Naive B cell (primary cell): ENCODE results near the gene CNPY4. TPM values are rescaled to one million over a fixed set of nuclear protein-coding genes. Genes with fewer than 3 reads are reported as not detected.

Source experiments
- ATAC-seq, 2 donors: fragments of 150-1000 bp; cut with Tn5 transposase; 2 replicates each; pipeline ENCODE4 v1.10.0; 2021; ENCODE audit warnings: low read depth in 2 of 2, mild to moderate bottlenecking in 2 of 2, moderate library complexity in 2 of 2
- DNase-seq: peaks from one replicate; pipeline ENCODE4 v3.0.0; 2022
- H3K27ac Mint-ChIP-seq, 6 donors: one replicate each; pipeline ENCODE4 v1.8.0; 2020 to 2022; ENCODE audit warnings: mild to moderate bottlenecking in 6 of 6, mixed read lengths in 6 of 6, moderate library complexity in 5 of 6, inconsistent platforms in 2 of 6
- H3K27me3 Mint-ChIP-seq, 3 donors: one replicate each; pipeline ENCODE4 v1.8.0; 2021 to 2022; ENCODE audit warnings: mixed read lengths in 3 of 3, mild to moderate bottlenecking in 1 of 3
- H3K36me3 Mint-ChIP-seq, 2 donors: one replicate each; pipeline ENCODE4 v1.8.0; 2020 to 2022; ENCODE audit warnings: mixed read lengths in 2 of 2, inconsistent platforms in 1 of 2, mild to moderate bottlenecking in 1 of 2
- H3K4me1 Mint-ChIP-seq, 3 donors: one replicate each; pipeline ENCODE4 v1.8.0; 2020 to 2022; ENCODE audit warnings: mixed read lengths in 3 of 3, inconsistent platforms in 1 of 3, mild to moderate bottlenecking in 1 of 3, moderate library complexity in 1 of 3
- H3K4me3 Mint-ChIP-seq, 8 donors: one replicate each; pipeline ENCODE4 v1.8.0; 2020 to 2022; ENCODE audit warnings: mild to moderate bottlenecking in 8 of 8, mixed read lengths in 8 of 8, moderate library complexity in 8 of 8, inconsistent platforms in 2 of 8
- H3K9me3 Mint-ChIP-seq, 7 donors: one replicate each; pipeline ENCODE4 v1.8.0; 2020 to 2022; ENCODE audit warnings: mixed read lengths in 7 of 7, mild to moderate bottlenecking in 5 of 7, inconsistent platforms in 2 of 7, moderate library complexity in 1 of 7
- polyA plus RNA-seq, 6 donors: library from polyadenylated mRNA; unstranded; fragments of 300-500 nt; fragmentation: Illumina TruSeq; gene quantifications; one replicate each; pipeline ENCODE4 v1.2.3, GENCODE V29; 2021; ENCODE audit warnings: low read depth in 6 of 6

CNPY4 gene
- polyA plus RNA-seq, 6 donors from 2014 or later, result 4.9 to 8.6 (median 5.8) TPM; not detected in 1

DNA sequence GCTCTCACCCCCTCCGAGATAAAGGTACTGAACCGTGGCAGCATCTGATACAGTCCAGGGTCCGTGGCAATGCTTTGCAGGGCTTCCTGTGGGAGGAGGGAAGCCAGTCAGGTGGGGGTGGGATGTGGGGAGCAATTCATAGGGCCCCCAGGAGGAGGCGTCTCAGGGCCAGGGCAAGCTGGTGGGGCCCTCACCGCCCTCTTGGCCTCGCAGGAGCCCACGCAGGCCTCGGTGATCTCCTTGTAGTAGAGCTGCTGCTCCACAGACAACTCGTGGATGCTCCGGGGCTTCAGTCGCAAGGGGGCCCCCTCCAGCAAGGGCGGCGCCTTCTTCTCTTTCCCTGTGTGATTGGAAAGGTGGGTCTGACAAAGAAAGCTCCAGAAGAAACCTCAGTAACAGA, 7.5 kb upstream of the CNPY4 start:
- Mint-ChIP-seq H3K4me1 (peaks cover 0 to 10% (median 8%) of the 10 kb centered on the region in 3 donors), H3K9me3 (no peaks in the 10 kb centered on the region), H3K27me3 (no peaks in the 10 kb centered on the region), H3K27ac (no peak overlapping the region), H3K36me3 (no peaks in the 10 kb centered on the region), H3K4me3 (peak overlapping the region in 1 of 8 donors; percentile 19)
- DNase-seq (no peak), ATAC-seq (no peak)

DNA sequence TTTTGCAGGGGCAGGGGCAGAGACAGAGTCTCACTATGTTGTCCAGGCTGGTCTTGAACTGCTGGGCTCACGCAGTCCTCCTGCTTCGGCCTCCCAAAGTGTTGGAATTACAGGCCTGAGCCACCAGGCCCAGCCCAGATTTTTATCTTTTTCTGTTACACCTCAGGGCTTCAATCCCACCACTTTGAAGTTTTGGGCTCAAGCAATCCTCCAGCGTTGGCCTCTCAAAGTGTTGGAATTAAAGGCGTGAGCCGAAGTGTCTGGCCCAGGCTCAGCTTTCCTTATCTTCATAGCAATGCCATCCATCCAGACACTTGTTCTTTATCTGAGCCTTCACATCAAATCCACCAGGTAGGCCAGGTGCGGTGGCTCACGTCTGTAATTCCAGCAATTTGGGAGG, 4.4 kb upstream of the CNPY4 start:
- ATAC-seq, result no peak
- Mint-ChIP-seq H3K27me3 (no peaks in the 10 kb centered on the region), H3K9me3 (no peaks in the 10 kb centered on the region), H3K27ac (no peak overlapping the region), H3K4me3 (peak overlapping the region in 1 of 8 donors; percentile 9), H3K4me1 (peaks cover 11 to 29% (median 21%) of the 10 kb centered on the region in 3 donors), H3K36me3 (no peaks in the 10 kb centered on the region)
- no peak for DNase-seq

DNA sequence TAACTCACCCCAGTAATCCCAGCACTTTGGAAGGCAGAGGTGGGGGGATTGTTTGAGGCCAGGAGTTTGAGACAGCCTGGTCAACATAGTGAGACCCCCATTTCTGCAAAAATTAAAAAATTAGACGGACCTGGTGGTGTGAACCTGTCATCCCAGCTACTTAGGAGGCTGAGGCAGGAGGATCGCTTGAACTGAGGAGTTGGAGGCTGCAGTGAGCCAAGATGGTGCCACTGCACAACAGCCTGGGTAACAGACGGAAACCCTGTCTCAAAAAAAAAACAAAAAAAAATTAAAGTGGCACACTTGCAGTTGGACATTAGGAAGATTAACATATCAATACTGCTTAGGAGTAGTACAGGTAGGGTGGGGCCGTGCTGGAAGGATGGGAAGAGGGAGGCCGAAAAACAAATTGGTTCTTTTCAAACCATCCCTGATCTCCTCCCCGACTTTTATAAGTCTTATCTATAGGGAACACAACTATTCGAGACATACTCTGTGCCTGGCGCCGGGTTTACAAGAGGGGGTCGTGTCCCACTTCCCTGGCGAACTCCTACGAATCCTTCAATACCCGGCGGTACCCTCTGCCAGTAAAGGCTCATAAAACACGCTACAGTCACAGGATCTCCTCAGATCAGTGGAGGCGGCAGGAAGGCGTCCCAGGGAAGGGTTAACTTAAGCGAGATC, 904 bp upstream of the CNPY4 start:
- Mint-ChIP-seq H3K36me3 (no peaks in the 10 kb centered on the region), H3K9me3 (no peaks in the 10 kb centered on the region), H3K4me1 (peaks cover 21 to 43% (median 42%) of the 10 kb centered on the region in 3 donors), H3K27ac (peak overlapping the region; percentile 99 to 100 (median 100)), H3K27me3 (no peaks in the 10 kb centered on the region), H3K4me3 (peak overlapping the region; percentile 96 to 99 (median 98))
- ATAC-seq, result no peak
- DNase-seq, result no peak

DNA sequence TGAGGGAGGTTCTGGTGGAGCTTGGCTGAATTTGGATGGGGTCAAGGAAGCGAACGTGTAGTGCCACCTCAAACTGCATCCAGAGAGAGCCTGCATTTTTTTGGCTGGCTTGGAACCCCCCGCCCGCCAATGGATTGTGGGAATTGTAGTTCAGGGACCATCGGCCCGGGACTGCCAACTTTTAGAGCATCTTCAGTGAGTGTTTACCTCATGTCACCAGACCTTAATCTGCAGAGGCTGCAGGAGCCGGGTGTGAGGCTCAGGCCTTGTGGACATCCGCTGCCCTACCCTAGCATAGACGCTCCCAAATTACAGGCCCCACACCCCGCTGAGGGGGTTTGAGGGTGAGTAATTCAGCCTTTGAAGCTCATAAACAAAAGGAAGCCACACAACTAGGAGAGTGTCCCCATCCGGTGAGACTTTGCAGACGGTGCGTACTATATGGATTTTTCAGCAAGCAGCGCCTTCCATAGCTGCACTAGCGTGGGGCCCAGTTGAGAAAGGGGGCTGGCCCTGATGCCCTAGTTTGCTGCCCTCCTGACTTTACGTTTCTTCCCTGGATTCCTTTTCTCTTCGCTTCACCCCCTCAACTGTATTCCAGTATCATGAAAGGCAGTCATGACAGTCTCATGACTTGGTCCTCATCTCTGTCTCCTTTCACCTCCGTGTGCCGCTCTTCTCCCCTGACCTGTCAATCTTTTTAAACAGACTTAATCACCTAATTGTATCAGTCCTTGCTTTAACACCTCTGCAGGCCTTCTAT, 717 bp downstream of the CNPY4 start:
- Mint-ChIP-seq H3K4me1 (peaks cover 26 to 57% (median 53%) of the 10 kb centered on the region in 3 donors), H3K9me3 (no peaks in the 10 kb centered on the region), H3K27me3 (no peaks in the 10 kb centered on the region), H3K27ac (peak overlapping the region; percentile 99 to 100 (median 100)), H3K4me3 (peak overlapping the region; percentile 96 to 99 (median 98)), H3K36me3 (no peaks in the 10 kb centered on the region)
- ATAC-seq (peak; percentile 42 to 48), DNase-seq (no peak)

DNA sequence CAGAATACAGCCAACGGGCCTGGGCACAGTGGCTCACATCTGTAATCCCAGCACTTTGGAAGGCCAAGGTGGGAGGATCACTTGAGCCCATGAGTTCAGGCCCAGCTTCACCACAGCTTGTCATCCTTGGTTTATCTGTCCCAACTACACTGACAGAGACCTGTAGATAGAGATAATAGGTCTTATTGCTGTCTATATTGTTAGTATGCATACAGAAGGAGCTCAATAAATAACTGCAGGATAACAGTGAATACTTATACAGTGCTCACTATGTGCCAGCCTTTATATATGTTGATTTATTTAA, 1.3 kb downstream of the CNPY4 start:
- no peak for ATAC-seq
- H3K4me3 Mint-ChIP-seq, result peak overlapping the region; percentile 96 to 99 (median 98)
- no peaks in the 10 kb centered on the region for H3K27me3 Mint-ChIP-seq
- H3K9me3 Mint-ChIP-seq, result no peaks in the 10 kb centered on the region
- H3K36me3 Mint-ChIP-seq, result no peaks in the 10 kb centered on the region
- peak overlapping the region; percentile 63 to 100 (median 88) for H3K27ac Mint-ChIP-seq
- DNase-seq, result no peak
- H3K4me1 Mint-ChIP-seq, result peaks cover 26 to 62% (median 58%) of the 10 kb centered on the region in 3 donors

DNA sequence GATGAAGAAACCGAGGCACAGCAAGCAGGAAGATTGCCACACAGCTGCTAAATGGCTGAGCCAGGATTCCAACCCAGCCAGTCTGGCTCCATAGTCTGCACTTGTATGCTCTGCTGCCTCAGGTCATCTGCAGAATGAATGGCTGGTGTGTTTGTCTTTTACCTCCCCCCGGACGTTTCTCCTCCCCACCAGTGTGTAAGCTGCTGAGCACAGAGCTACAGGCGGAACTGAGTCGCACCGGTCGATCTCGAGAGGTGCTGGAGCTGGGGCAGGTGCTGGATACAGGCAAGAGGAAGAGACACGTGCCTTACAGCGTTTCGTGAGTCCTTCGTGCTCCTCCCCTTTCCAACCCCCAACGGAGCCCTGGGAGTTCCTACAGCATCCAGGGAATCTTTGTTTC, 2.6 kb downstream of the CNPY4 start:
- Mint-ChIP-seq H3K27me3 (no peaks in the 10 kb centered on the region), H3K4me3 (peak overlapping the region in 1 of 8 donors; percentile 70), H3K4me1 (peaks cover 18 to 76% (median 62%) of the 10 kb centered on the region in 3 donors), H3K36me3 (no peaks in the 10 kb centered on the region), H3K9me3 (no peaks in the 10 kb centered on the region), H3K27ac (peak overlapping the region in 1 of 6 donors; percentile 54)
- DNase-seq (no peak), ATAC-seq (no peak)

DNA sequence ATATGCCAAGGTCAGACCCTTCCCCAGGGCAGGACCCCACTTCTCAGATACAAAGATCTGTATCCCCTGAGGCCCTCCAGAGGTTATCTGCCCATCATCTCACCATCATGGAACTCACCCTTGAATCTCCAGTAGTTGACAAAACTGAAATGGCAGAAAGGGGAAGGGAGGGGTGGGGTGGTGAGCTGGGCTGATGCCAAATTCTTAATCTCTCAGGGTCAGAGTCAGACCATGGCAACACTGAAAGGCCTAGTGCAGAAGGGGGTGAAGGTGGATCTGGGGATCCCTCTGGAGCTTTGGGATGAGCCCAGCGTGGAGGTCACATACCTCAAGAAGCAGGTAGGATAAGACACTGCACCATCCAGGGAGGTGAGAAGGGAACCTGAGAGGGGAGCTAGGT, 3.1 kb downstream of the CNPY4 start:
- Mint-ChIP-seq H3K4me3 (peak overlapping the region in 2 of 8 donors; percentile 56 to 70), H3K36me3 (no peaks in the 10 kb centered on the region), H3K9me3 (no peaks in the 10 kb centered on the region), H3K27ac (peak overlapping the region in 3 of 6 donors; percentile 52 to 86 (median 77)), H3K4me1 (peaks cover 18 to 76% (median 62%) of the 10 kb centered on the region in 3 donors), H3K27me3 (no peaks in the 10 kb centered on the region)
- no peak for DNase-seq
- ATAC-seq, result no peak

DNA sequence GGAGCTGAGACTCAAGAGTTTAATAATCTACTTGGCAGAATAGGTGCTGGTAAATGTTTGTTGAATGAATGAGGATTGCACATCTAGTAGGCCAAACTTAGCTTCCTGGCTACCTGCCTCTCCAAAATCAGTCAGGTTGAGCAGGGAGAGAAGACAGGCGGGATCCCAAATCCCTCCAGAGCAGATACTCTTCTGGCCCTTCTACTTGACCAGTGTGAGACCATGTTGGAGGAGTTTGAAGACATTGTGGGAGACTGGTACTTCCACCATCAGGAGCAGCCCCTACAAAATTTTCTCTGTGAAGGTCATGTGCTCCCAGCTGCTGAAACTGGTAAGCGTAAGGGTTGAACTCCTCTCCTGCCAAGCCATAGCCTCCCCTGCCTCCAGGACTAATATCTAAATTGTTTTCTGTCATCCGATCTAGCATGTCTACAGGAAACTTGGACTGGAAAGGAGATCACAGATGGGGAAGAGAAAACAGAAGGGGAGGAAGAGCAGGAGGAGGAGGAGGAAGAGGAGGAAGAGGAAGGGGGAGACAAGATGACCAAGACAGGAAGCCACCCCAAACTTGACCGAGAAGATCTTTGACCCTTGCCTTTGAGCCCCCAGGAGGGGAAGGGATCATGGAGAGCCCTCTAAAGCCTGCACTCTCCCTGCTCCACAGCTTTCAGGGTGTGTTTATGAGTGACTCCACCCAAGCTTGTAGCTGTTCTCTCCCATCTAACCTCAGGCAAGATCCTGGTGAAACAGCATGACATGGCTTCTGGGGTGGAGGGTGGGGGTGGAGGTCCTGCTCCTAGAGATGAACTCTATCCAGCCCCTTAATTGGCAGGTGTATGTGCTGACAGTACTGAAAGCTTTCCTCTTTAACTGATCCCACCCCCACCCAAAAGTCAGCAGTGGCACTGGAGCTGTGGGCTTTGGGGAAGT, 5.1 kb downstream of the CNPY4 start:
- Mint-ChIP-seq H3K4me3 (peak overlapping the region; percentile 19 to 100 (median 51)), H3K27ac (peak overlapping the region in 3 of 6 donors; percentile 5 to 89 (median 75)), H3K27me3 (no peaks in the 10 kb centered on the region), H3K9me3 (no peaks in the 10 kb centered on the region), H3K36me3 (no peaks in the 10 kb centered on the region), H3K4me1 (peaks cover 15 to 68% (median 56%) of the 10 kb centered on the region in 3 donors)
- no peak for DNase-seq
- ATAC-seq, result no peak

DNA sequence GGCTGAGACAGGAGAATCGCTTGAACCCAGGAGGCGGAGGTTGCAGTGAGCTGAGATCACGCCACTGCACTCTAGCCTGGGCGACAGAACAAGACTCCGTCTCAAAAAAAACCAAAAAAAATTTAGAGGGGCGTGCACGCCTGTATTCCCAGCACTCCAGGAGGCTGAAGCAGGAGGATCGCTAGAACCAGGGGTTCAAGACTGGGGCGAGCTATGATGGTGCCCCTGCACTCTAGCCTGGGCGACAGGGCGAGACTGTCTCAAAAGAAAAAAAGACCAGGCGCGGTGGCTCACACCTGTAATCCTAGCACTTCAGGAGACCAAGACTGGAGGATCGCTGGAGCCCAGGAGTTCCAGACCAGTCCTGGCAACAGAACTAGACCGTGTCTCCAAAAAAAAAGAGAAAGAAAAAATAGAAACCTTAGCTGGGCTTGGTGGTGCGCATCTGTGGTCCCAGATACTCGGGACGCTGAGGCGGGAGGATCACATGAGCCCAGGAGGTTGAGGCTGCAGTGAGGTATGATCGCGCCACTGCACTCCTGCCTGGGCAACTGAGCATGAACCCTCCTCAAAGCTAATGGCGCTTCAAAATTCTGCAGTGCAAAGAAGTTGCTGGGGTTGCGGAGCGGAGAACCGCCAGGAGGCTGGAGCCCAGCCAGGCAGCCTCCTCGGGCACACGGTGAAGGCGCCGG, 7.0 kb downstream of the CNPY4 start:
- Mint-ChIP-seq H3K27ac (peak overlapping the region; percentile 94 to 100 (median 99)), H3K36me3 (no peaks in the 10 kb centered on the region), H3K9me3 (no peaks in the 10 kb centered on the region), H3K27me3 (no peaks in the 10 kb centered on the region), H3K4me1 (peaks cover 14 to 62% (median 49%) of the 10 kb centered on the region in 3 donors), H3K4me3 (peak overlapping the region; percentile 88 to 100 (median 100))
- DNase-seq (no peak), ATAC-seq (no peak)

DNA sequence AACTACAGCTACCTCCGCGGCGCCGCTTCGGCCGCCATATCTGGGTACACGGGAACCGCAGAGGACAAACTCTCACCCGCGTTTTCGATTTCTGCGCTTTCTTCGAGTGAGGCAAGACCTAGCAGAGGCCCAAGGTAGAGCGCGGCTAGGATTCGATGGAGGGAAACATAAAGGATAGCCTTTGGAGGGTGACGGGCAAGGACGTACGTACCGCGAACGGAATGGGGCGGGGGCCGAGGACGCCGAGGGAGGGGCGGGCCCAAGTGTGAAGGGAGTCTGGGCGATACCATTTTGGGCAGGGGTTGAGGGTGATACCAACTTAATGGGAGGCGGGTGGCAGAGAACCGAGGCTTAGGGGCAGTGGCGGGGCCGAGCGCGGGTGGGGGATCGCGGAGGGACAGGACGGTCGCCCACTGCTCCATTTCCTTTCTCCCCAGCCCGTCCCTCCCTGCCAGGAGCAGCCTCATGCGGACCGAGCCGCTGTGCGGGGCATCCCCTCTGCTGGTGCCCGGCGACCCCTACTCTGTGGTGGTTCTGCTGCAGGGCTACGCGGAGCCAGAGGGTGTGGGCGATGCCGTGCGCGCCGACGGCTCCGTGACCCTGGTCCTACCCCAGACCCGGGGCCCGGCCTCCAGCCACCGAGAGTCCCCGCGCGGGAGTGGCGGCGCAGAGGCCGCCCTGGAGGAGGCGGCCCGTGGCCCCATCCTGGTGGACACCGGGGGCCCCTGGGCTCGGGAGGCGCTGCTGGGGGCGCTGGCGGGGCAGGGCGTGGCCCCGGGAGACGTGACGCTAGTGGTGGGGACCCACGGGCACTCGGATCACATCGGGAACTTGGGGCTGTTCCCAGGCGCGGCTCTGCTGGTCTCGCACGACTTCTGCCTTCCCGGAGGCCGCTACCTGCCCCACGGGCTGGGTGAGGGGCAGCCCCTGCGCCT, 7.8 kb downstream of the CNPY4 start, which contains the start of gene MBLAC1:
Gene MBLAC1, plus strand, starts transcription at position 37 of the 935 bp plus-strand sequence. Its CDS starts 429 bp downstream, at position 466.
- Mint-ChIP-seq H3K4me3 (peak within 1 kb of the TSS; percentile 88 to 100 (median 100)), H3K27me3 (no peaks in the 10 kb centered on the region), H3K36me3 (no peaks in the 10 kb centered on the region), H3K27ac (peak within 1 kb of the TSS; percentile 94 to 100 (median 99)), H3K9me3 (no peaks in the 10 kb centered on the region), H3K4me1 (peaks cover 17 to 61% (median 54%) of the 10 kb centered on the region in 3 donors)
- ATAC-seq (peak; percentile 72 to 76), DNase-seq (peak; percentile 91)

DNA sequence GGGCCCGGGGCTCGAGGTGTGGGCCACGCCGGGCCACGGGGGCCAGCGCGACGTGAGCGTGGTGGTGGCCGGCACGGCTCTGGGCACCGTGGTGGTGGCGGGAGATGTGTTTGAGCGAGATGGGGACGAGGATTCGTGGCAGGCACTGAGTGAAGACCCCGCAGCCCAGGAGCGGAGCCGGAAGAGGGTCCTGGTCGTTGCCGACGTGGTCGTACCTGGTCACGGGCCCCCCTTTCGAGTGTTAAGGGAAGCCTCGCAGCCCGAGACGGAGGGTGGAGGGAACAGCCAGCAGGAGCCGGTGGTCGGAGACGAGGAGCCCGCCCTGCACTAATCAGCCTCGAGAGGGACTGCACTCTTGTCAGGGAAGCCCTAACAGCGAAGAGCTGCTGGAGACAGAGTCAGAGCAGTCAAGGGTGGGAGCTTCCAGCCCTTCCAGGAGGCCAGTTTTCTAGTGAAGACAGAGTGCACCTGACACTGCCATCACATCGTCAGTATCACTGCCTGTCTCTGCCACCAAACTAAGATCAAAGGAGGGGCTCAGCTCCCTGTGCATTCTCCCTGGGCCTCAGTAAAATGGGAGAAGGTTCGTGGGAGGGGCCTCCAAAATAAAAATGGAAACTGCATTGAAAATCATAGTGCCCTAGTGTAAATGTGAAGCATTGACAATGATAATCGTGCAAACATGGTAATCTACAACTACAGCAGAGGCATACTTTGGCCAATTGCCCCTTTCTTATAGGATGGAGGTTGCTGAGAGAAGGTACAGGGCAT, 8.6 kb downstream of the CNPY4 start:
- no peak for DNase-seq

More for the DNA sequence above, 8.6 kb downstream of the CNPY4 start:
- H3K4me3 Mint-ChIP-seq, result peak overlapping the region; percentile 80 to 100 (median 92)
- peaks cover 20 to 60% (median 55%) of the 10 kb centered on the region in 3 donors for H3K4me1 Mint-ChIP-seq
- no peaks in the 10 kb centered on the region for H3K9me3 Mint-ChIP-seq
- H3K36me3 Mint-ChIP-seq, result no peaks in the 10 kb centered on the region
- H3K27me3 Mint-ChIP-seq, result no peaks in the 10 kb centered on the region
- ATAC-seq, result no peak
- H3K27ac Mint-ChIP-seq, result peak overlapping the region in 4 of 6 donors; percentile 36 to 83 (median 78)
